ENCODE results near the gene WIPF3.

GRCh38 chr7:29793507-29793906, 12.8 kb upstream of the WIPF3 start:
- TF ChIP-seq EZH2 (IDR thresholded peaks at IDR 0.05; ENCODE audit: insufficient read depth, poor library complexity, severe bottlenecking) (no peak), EZH2phosphoT487 (IDR thresholded peaks at IDR 0.05; ENCODE audit: insufficient read depth, low read depth) (no peak)

Measured in GM23248 (cell line).